HEK293 (cell line): Measurements from ENCODE around the gene IL1B.

Source experiments
- CTCF ChIA-PET: fragments of 350-600 bp; formaldehyde crosslinking; extraction: SDS; loops from one replicate; lab custom pipeline; 2021; ENCODE audit warnings: antibody characterized with exemption; lab: Yijun Ruan, JAX
- POLR2A ChIA-PET: fragments of 300-600 bp; formaldehyde crosslinking; extraction: SDS; loops from one replicate; lab custom pipeline; 2020; ENCODE audit warnings: antibody characterized with exemption, inconsistent platforms; lab: Yijun Ruan, JAX
- H3K27ac ChIP-seq: fragments of 200-500 bp; sonication (Bioruptor generic); 2 replicates; pipeline ENCODE4 v1.5.1; 2014; ENCODE audit warnings: low read depth, low read length, control low read depth, inconsistent platforms; ENCODE audit errors: extremely low read depth
- H3K36me3 ChIP-seq, 2 experiments: fragments of 200-500 bp in 1 of 2; sonication (Bioruptor generic) in 1 of 2; 1 replicate in 1 of 2; 2 replicates in 1 of 2; pipeline ENCODE4 v1.5.1; 2014 to 2017; ENCODE audit warnings: inconsistent platforms in 2 of 2, low read length in 2 of 2; ENCODE audit not compliant: control insufficient read depth in 2 of 2, insufficient read depth in 1 of 2
- H3K4me1 ChIP-seq: fragments of 200-500 bp; sonication (Bioruptor generic); 2 replicates; pipeline ENCODE4 v1.5.1; 2014; ENCODE audit warnings: mild to moderate bottlenecking, low read length, inconsistent platforms; ENCODE audit not compliant: control insufficient read depth, insufficient read depth
- H3K4me3 ChIP-seq: 2 replicates; pipeline ENCODE4 v1.5.1; 2011; ENCODE audit warnings: low read depth, mild to moderate bottlenecking, control low read depth, low read length, moderate library complexity
- H3K9me3 ChIP-seq: fragments of 200-500 bp; sonication (Bioruptor generic); 2 replicates; pipeline ENCODE4 v1.5.1; 2014; ENCODE audit warnings: low read depth, low read length, inconsistent platforms; ENCODE audit not compliant: control insufficient read depth, insufficient read depth
- GLIS2 ChIP-seq: fragments of 450-650 bp; formaldehyde crosslinking; IDR thresholded peaks from 2 replicates; pipeline ENCODE4 v1.5.1; 2016; ENCODE audit warnings: missing biosample characterization, missing genetic modification characterization
- HIC1 ChIP-seq: fragments of 450-650 bp; formaldehyde crosslinking; IDR thresholded peaks from 2 replicates; pipeline ENCODE4 v1.5.1; 2016; ENCODE audit warnings: missing biosample characterization, missing genetic modification characterization
- KLF1 ChIP-seq: fragments of 450-650 bp; formaldehyde crosslinking; IDR thresholded peaks from 2 replicates; pipeline ENCODE4 v1.5.1; 2016; ENCODE audit warnings: missing biosample characterization, missing genetic modification characterization
- PATZ1 ChIP-seq: fragments of 450-650 bp; formaldehyde crosslinking; IDR thresholded peaks from 2 replicates; pipeline ENCODE4 v1.5.1; 2016; ENCODE audit warnings: missing biosample characterization, missing genetic modification characterization
- SP2 ChIP-seq: fragments of 450-650 bp; formaldehyde crosslinking; IDR thresholded peaks from 2 replicates; pipeline ENCODE4 v1.5.1; 2016; ENCODE audit warnings: missing biosample characterization, missing genetic modification characterization
- ZNF214 ChIP-seq: fragments of 450-650 bp; formaldehyde crosslinking; IDR thresholded peaks from 2 replicates; pipeline ENCODE4 v1.5.1; 2017; ENCODE audit warnings: missing biosample characterization, mild to moderate bottlenecking, missing genetic modification characterization, borderline replicate concordance
- ZNF223 ChIP-seq: fragments of 450-650 bp; formaldehyde crosslinking; IDR thresholded peaks from 2 replicates; pipeline ENCODE4 v1.5.1; 2016; ENCODE audit warnings: missing biosample characterization, missing genetic modification characterization
- ZNF335 ChIP-seq: fragments of 450-650 bp; formaldehyde crosslinking; conservative IDR thresholded peaks from 2 replicates; pipeline ENCODE4 v1.5.1; 2016; ENCODE audit warnings: missing biosample characterization, missing genetic modification characterization
- ZNF433 ChIP-seq: fragments of 450-650 bp; formaldehyde crosslinking; IDR thresholded peaks from 2 replicates; pipeline ENCODE4 v1.5.1; 2016; ENCODE audit warnings: missing biosample characterization, missing genetic modification characterization, low read depth
- ZNF501 ChIP-seq: fragments of 450-650 bp; formaldehyde crosslinking; IDR thresholded peaks from 2 replicates; pipeline ENCODE4 v1.5.1; 2016; ENCODE audit warnings: missing biosample characterization, missing genetic modification characterization
- ZNF513 ChIP-seq: fragments of 450-650 bp; IDR thresholded peaks from 2 replicates; pipeline ENCODE4 v1.5.1; 2018; ENCODE audit warnings: missing biosample characterization, missing genetic modification characterization
- ZNF596 ChIP-seq: fragments of 450-650 bp; IDR thresholded peaks from 2 replicates; pipeline ENCODE4 v1.5.0; 2018; ENCODE audit warnings: missing biosample characterization, mild to moderate bottlenecking, missing genetic modification characterization, moderate library complexity
- ZNF600 ChIP-seq: fragments of 450-650 bp; formaldehyde crosslinking; IDR thresholded peaks from 2 replicates; pipeline ENCODE4 v1.5.1; 2016; ENCODE audit warnings: missing biosample characterization, missing genetic modification characterization
- ZNF639 ChIP-seq: fragments of 450-650 bp; formaldehyde crosslinking; IDR thresholded peaks from 2 replicates; pipeline ENCODE4 v1.5.1; 2016; ENCODE audit warnings: missing biosample characterization, missing genetic modification characterization
- ZNF670 ChIP-seq: fragments of 450-650 bp; formaldehyde crosslinking; IDR thresholded peaks from 2 replicates; pipeline ENCODE4 v1.5.1; 2016; ENCODE audit warnings: missing biosample characterization, missing genetic modification characterization, low read depth
- ZNF768 ChIP-seq: fragments of 450-650 bp; formaldehyde crosslinking; IDR thresholded peaks from 2 replicates; pipeline ENCODE4 v1.5.1; 2018; ENCODE audit warnings: missing biosample characterization, mild to moderate bottlenecking, missing genetic modification characterization
- ZNF777 ChIP-seq: fragments of 450-650 bp; formaldehyde crosslinking; IDR thresholded peaks from 2 replicates; pipeline ENCODE4 v1.5.1; 2017; ENCODE audit warnings: missing biosample characterization, missing genetic modification characterization, borderline replicate concordance
- ZNF830 ChIP-seq: fragments of 450-650 bp; IDR thresholded peaks from 2 replicates; pipeline ENCODE4 v1.5.0; 2018; ENCODE audit warnings: missing biosample characterization, missing genetic modification characterization, low read depth, mild to moderate bottlenecking, moderate library complexity
- TF ChIP-seq, protein P1 (sequence below): fragments of 450-650 bp; formaldehyde crosslinking; IDR thresholded peaks from 2 replicates; pipeline ENCODE4 v1.5.1; 2016; ENCODE audit warnings: missing biosample characterization, missing genetic modification characterization

Gene IL1B

DNA sequence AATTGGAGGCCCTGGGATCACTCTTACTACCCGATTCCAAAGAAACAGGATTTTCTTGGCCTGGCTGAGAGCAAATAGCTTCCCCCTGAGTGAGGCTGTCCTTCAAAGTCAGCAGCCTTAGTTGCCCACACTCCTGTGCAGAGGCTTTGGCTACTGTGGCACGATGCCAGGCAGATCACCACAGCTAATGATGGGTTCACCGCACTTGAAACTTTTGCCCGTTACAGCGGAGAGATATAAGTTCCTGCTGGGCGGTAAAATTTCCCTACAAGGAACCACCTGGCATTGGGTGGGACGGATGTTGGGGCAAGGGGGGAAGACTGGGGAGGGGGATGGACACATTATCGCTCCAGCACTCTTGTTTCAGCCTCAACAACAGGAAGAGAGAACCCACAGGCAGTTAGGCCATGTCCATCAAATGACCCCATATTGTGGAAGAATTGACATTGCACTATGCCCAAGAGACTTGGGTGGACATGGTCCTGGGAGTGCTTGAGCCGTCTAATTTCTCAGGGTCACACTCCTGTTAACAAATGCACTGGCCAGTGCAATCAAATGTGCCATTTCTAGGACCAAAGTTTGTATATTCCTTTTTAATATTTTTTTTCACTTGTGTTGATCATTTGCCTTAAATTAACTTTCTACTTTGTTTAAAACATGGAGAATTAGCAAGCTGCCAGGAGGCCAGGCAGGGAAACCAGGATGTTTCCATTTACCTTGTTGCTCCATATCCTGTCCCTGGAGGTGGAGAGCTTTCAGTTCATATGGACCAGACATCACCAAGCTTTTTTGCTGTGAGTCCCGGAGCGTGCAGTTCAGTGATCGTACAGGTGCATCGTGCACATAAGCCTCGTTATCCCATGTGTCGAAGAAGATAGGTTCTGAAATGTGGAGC is 4.4 kb downstream of the IL1B start:
- H3K4me1 ChIP-seq, result peaks cover 6% of the 10 kb centered on the region
- H3K36me3 ChIP-seq, result no peaks in the 10 kb centered on the region
- POLR2A ChIA-PET, result no interaction called here
- no peak overlapping the region for H3K4me3 ChIP-seq
- no peak overlapping the region for H3K27ac ChIP-seq
- CTCF ChIA-PET, result no interaction called here
- H3K9me3 ChIP-seq, result no peaks in the 10 kb centered on the region
- TF ChIP-seq ZNF830 (tag by site-specific recombination) (no peak), ZNF600 (tag by site-specific recombination) (no peak), HIC1 (tag by site-specific recombination) (no peak), PATZ1 (tag by site-specific recombination) (no peak), KLF1 (tag by site-specific recombination) (no peak), ZNF639 (tag by site-specific recombination) (no peak), ZNF214 (tag by site-specific recombination) (no peak), ZNF513 (tag by site-specific recombination) (no peak), SP2 (tag by site-specific recombination) (no peak), ZNF777 (tag by site-specific recombination) (no peak), ZNF670 (no peak), ZNF335 (tag by site-specific recombination) (no peak)
- TF ChIP-seq, protein P1, sequence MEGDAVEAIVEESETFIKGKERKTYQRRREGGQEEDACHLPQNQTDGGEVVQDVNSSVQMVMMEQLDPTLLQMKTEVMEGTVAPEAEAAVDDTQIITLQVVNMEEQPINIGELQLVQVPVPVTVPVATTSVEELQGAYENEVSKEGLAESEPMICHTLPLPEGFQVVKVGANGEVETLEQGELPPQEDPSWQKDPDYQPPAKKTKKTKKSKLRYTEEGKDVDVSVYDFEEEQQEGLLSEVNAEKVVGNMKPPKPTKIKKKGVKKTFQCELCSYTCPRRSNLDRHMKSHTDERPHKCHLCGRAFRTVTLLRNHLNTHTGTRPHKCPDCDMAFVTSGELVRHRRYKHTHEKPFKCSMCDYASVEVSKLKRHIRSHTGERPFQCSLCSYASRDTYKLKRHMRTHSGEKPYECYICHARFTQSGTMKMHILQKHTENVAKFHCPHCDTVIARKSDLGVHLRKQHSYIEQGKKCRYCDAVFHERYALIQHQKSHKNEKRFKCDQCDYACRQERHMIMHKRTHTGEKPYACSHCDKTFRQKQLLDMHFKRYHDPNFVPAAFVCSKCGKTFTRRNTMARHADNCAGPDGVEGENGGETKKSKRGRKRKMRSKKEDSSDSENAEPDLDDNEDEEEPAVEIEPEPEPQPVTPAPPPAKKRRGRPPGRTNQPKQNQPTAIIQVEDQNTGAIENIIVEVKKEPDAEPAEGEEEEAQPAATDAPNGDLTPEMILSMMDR (tag by site-specific recombination), result no peak

DNA sequence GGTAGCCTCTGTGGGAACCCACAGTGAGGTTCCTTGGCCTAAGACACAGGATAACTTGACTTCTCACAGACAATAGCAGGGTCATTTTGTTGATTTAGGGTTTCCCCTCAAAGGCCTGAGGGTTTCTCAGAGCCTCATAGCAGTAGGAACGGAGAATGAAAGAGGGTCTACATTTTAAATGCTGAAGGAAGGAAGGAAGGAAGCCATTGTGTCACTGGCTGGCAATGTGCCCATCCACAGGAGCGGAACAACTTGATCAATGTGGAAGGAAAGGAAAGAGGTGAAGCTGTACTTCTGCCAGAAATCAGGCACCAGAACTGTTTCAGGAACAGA is 5.1 kb downstream of the IL1B start:
- Histone ChIP-seq H3K9me3 (no peaks in the 10 kb centered on the region), H3K36me3 (no peaks in the 10 kb centered on the region), H3K4me1 (peaks cover 6% of the 10 kb centered on the region), H3K27ac (no peak overlapping the region), H3K4me3 (no peak overlapping the region)
- CTCF ChIA-PET, result no interaction called here
- POLR2A ChIA-PET, result no interaction called here
- TF ChIP-seq GLIS2 (tag by site-specific recombination) (no peak), ZNF768 (no peak), ZNF596 (tag by site-specific recombination) (no peak), ZNF223 (tag by site-specific recombination) (no peak), ZNF501 (tag by site-specific recombination) (no peak), KLF1 (tag by site-specific recombination) (no peak), ZNF433 (tag by site-specific recombination) (no peak)
